Stimulated activated naive CD8-positive, alpha-beta T cell treated with anti-CD3 and anti-CD28 coated beads, Interleukin-15, Interleukin-2, amounts not matched to agents 100 ng/mL and 50 ng/mL, for 24 hours (primary cell): ENCODE results near the gene ETV5.

Experiments
- H3K27ac Mint-ChIP-seq: one replicate; pipeline ENCODE4 v1.8.0; 2021; ENCODE audit warnings: mild to moderate bottlenecking, mixed read lengths
- H3K27me3 Mint-ChIP-seq: one replicate; pipeline ENCODE4 v1.8.0; 2021; ENCODE audit warnings: mixed read lengths
- H3K36me3 Mint-ChIP-seq: one replicate; pipeline ENCODE4 v1.8.0; 2021; ENCODE audit warnings: low read depth, mixed read lengths
- H3K4me1 Mint-ChIP-seq: one replicate; pipeline ENCODE4 v1.8.0; 2021; ENCODE audit warnings: low read depth, mixed read lengths
- H3K4me3 Mint-ChIP-seq: one replicate; pipeline ENCODE4 v1.8.0; 2021; ENCODE audit warnings: mild to moderate bottlenecking, mixed read lengths
- H3K9me3 Mint-ChIP-seq: one replicate; pipeline ENCODE4 v1.8.0; 2021; ENCODE audit warnings: mixed read lengths

Gene ETV5

DNA sequence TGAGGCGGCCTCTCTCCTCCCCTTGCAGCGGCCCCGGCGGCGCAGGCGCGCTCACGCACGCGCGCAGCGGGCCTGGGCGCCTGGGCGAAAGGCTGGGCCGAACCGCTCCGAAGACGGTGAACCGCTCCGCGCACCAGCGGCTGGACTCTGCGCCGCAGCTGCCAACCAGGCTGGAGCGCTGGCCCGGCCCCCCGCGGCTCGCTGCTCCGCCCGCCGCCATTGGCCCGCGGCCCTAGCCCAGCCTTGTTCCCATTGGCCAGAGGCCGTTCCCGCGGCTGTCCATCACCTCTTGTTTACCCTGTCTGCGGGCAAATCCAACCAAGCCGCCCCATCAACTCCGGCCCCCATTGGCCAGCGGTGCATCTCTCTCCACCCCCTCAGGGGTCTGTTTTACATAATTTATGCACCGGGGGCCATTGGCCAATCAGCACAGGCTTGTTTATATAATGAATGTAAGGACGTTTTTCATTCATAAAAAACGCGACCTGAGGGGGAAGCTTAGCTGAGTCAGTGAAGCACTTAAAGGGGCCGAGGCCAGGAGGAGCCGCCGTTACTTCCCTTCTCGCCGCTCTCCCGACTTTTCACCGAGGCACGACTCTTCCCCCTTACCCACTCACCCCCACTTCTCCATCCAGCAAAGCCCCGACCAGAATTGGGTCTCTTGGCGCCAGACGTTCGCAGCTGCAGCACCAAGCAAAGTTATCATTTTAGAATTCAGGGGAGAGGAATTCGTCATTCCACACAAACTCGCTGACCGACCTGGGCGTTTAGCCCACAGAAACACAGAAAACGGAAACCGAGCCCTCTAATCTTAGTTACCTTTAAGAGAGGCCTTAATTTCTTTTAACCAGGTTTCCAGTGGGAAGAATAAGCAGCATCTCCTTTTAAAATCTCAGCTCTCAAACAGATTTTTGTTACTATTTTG lies at the start of gene ETV5:
ETV5 (minus strand) TSS at position 149 of the 925 bp plus-strand sequence. CDS start 3,221 bp downstream, outside the sequence.
- H3K27me3 Mint-ChIP-seq, result peaks cover 83% of the 10 kb centered on the region
- peaks cover 41% of the 10 kb centered on the region for H3K4me1 Mint-ChIP-seq
- H3K9me3 Mint-ChIP-seq, result no peaks in the 10 kb centered on the region
- peak within 1 kb of the TSS; percentile 47 for H3K27ac Mint-ChIP-seq
- no peaks in the 10 kb centered on the region for H3K36me3 Mint-ChIP-seq
- peak within 1 kb of the TSS; percentile 89 for H3K4me3 Mint-ChIP-seq

DNA sequence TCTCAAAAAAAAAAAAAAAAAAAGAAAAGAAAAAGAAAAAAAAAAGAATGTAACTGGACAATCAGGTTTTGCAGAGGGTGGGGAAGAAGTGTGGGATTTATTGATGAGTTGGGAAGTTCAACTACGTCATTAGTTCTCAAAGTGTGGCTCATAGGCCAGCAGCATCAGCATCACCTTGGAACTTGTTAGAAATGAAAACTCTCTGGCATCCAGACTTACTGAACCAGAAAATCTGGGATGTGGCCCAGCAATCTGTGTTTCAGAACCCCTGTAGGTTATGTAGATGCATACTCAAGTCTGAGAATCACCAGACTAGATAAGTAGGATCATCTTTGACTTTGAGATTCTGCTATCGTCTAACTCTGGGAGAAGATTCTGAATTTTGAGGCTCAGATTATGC lies 45.8 kb upstream of the ETV5 start:
- Mint-ChIP-seq H3K9me3 (no peaks in the 10 kb centered on the region), H3K27ac (no peak overlapping the region), H3K27me3 (peaks cover 37% of the 10 kb centered on the region), H3K4me1 (peaks cover 26% of the 10 kb centered on the region), H3K4me3 (no peak overlapping the region), H3K36me3 (no peaks in the 10 kb centered on the region)

DNA sequence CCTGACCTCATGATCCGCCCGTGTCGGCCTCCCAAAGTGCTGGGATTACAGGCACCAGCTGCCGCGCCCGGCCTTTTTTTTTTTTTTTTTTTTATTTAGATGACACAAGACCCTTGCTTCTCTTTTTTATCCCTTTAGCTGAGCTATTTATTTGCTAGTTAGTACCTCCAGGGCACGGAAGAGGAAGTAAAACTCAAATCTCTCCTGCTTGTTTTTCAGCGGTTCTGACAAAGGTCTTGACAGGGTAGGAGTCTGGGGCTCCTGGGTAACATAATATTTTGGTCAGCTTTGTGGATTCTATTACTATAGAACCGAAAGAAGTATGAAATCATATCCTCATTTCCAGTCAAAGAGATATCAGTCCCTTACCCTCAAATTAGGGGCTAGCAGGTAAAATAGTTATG lies 44.0 kb upstream of the ETV5 start:
- Mint-ChIP-seq H3K36me3 (no peaks in the 10 kb centered on the region), H3K27me3 (peaks cover 42% of the 10 kb centered on the region), H3K27ac (no peak overlapping the region), H3K4me1 (peaks cover 26% of the 10 kb centered on the region), H3K4me3 (no peak overlapping the region), H3K9me3 (no peaks in the 10 kb centered on the region)

DNA sequence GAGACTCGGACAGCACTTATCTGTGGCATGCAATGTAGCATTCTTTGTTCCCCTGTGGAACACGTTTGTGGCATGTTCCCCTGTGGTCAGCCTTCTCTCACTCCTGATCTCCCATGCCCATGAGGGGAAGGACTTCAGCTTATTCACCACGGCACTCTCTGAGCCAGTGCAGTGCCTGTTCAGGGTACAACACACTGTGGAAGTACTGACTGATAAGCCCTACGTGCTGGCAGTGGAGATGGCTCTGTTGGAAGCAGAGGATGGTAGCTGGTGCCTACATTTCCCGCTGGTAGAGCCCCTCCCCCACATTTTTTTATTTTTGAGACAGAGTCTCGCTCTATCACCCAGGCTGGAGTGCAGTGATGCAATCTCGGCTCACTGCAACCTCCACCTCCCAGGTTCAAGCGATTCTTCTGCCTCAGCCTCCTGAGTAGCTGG lies 43.5 kb upstream of the ETV5 start:
- peaks cover 42% of the 10 kb centered on the region for H3K27me3 Mint-ChIP-seq
- H3K4me1 Mint-ChIP-seq, result peaks cover 26% of the 10 kb centered on the region
- H3K27ac Mint-ChIP-seq, result no peak overlapping the region
- no peak overlapping the region for H3K4me3 Mint-ChIP-seq
- no peaks in the 10 kb centered on the region for H3K36me3 Mint-ChIP-seq
- H3K9me3 Mint-ChIP-seq, result no peaks in the 10 kb centered on the region

DNA sequence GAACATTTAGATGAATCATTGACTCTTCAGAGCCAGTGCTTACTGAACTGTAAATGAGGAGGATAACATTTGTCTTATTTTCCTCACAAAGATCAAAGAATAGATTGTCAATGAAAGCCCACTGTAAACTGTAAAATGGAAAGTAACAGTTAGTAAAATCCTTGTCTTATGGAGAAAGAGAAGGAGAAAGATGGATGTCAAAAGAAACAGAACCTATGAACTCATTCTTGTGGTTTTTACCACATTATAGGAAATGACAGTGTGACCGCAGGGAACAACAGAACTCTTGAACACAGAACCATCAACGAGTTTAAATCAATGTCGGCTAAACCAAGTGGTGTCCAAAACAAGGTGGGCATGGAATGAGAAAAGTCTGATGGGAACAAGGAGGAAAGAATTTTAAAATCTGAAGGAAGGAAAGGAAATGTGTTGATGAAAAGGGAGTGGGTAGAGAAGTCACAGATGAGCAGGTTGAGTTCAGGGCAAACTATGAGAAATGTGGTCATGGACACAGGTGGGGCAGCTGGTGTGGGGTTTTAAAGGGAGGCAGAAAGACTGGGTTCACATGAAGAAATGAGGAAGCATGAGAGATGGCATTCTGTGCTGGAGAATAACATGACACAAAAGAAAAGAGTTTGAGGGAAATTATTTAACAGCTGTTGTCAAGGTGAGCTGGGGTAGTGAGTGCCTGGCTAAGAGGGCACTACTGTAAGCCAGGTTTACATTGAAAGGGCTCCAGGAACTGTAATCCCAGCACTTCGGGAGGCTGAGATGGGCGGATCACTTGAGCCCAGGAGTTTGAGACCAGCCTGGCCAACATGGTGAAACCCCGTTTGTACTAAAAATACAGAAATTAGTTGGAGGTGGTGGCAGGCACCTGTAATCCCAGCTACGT lies 42.4 kb upstream of the ETV5 start:
- Mint-ChIP-seq H3K27me3 (peaks cover 46% of the 10 kb centered on the region), H3K27ac (peak overlapping the region; percentile 46), H3K9me3 (no peaks in the 10 kb centered on the region), H3K4me1 (peaks cover 26% of the 10 kb centered on the region), H3K36me3 (no peaks in the 10 kb centered on the region), H3K4me3 (peak overlapping the region; percentile 38)

DNA sequence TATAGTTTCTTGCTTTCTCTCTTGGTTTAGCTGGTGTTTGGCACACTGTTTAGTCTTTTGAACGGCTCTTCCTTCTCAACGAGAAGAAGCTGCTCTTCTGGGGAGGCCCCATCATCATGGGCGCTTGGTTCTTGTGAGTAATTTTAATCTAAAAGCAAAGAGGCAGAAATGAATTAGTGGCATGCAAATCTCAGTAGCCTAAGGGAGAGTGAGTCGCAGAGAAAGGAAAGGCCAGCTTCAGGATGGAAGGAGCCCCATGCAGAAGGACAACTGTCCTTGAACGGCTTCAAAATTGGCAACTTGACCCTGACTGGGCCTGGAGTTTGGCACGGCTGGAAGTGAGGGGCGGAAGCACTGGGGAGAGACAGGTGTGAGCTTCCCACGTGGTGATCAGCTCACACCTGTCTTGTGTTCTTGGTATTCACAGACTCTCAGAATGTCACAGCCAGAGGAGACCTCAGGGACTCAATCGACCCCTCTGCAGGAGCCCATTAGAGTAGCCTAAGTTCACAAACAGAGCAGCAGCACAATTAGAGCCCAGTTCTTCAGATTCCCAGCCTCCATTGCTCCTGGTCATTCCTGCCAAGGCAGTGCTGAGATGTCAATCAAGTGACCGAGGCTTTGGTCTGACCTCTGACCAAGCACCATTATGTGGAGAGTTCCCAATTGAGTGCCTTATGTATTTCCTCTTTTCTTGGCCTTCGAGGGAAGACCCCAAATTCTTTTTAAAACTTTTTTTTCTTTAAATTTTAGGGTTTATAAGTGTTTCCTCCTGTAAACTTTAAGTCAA lies 41.3 kb upstream of the ETV5 start:
- peaks cover 45% of the 10 kb centered on the region for H3K27me3 Mint-ChIP-seq

DNA sequence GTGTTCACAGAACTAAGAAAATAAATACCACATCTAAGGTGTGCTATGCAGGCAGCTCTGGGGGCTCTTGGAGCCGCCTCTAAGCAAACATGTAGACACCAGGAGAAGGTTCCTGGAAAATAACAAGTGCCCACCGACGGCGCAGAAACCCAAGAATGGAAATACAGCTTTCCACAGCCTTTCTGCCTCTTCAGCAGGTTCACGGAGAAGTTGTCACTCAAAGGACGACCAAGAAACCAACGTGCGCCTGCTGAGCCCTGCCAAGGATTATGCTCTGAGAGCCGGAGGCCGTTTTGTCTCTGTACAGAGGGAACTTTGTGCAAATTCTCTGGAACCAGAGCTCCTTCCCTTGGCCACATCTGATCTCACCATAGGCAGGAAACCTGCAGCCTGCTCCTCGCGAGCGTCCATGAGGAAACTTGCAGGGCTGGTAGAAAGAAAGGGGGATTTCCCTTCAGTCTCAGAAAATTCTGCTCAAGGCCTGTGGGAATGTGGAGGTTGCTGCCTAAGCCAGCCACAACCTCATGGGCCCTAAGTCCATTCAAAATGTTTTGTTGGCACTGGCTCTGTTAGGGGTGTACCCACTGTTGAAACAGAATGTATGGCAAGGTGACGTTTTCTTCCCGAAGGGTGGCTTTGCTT lies 40.6 kb upstream of the ETV5 start:
- Mint-ChIP-seq H3K4me3 (no peak overlapping the region), H3K27me3 (peaks cover 50% of the 10 kb centered on the region), H3K27ac (no peak overlapping the region), H3K4me1 (peaks cover 26% of the 10 kb centered on the region), H3K36me3 (no peaks in the 10 kb centered on the region), H3K9me3 (no peaks in the 10 kb centered on the region)

More for the DNA sequence above, 41.3 kb upstream of the ETV5 start:
- H3K36me3 Mint-ChIP-seq, result no peaks in the 10 kb centered on the region
- no peak overlapping the region for H3K27ac Mint-ChIP-seq
- peaks cover 26% of the 10 kb centered on the region for H3K4me1 Mint-ChIP-seq
- no peak overlapping the region for H3K4me3 Mint-ChIP-seq
- no peaks in the 10 kb centered on the region for H3K9me3 Mint-ChIP-seq

DNA sequence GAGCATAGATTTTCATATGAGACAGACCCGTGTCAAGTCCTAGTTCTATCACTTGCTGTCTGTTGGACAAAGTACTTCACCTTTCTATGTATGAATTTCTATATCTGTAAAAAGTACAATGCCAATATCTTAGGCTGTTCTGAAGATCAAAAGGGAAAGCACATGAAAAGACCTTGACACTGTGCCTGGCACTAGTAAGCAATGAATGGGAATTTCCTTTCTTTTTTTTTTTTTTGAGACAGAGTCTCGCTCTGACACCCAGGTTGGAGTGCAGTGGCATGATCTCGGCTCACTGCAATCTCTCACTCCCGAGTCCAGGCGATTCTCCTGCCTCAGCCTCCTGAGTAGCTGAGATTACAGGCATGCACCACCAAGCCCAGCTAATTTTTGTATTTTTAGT lies 35.4 kb upstream of the ETV5 start:
- Mint-ChIP-seq H3K27ac (no peak overlapping the region), H3K4me3 (no peak overlapping the region), H3K9me3 (no peaks in the 10 kb centered on the region), H3K4me1 (no peaks in the 10 kb centered on the region), H3K27me3 (peaks cover 29% of the 10 kb centered on the region), H3K36me3 (no peaks in the 10 kb centered on the region)

DNA sequence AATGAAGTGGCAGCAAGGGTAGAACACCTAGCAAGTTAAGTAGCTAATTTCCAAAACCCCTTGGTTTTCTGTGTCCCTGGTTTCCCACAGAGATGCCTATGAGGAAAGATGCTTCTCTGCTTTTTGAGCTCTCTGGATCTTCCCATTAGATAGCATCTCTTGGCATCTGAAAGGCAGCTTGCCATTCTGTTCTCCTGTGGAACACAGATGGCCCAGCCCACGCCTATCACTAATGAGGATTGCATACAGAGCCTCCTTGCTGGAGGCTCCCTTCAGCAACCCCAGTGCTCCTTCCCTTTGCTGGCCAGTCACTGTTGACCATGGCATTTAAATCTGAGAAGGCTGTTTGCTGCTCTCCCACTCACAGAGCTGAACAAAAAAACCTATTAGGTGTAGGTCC lies 34.4 kb upstream of the ETV5 start:
- no peaks in the 10 kb centered on the region for H3K4me1 Mint-ChIP-seq
- no peaks in the 10 kb centered on the region for H3K36me3 Mint-ChIP-seq

DNA sequence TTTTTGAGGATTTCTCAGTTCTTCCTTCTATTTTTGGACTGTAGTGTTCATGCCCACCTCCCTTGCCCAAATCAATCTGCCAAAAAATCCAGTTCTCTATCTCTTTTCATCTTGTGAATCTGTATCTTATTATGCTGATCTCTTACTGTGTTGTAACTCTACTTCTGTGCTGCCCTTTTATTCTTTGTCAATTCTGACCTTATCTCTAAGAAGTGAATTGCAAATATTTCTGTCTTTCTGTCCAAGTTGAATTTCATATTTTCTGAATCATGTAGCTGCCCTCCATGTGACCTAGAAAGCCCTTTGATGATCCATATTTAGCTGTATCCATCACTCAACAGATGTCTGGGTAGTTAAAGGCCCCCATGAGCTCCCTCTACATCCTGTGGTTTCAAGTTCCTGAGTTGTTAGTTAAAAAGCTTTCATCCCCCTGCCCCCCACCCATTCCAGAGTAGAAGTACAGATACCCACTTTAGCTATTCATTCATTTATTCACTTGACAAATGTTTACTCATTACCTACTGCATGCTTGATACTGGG lies 33.6 kb upstream of the ETV5 start:
- Mint-ChIP-seq H3K4me3 (no peak overlapping the region), H3K36me3 (no peaks in the 10 kb centered on the region), H3K27ac (no peak overlapping the region), H3K9me3 (no peaks in the 10 kb centered on the region), H3K27me3 (peaks cover 26% of the 10 kb centered on the region), H3K4me1 (no peaks in the 10 kb centered on the region)

More for the DNA sequence above, 34.4 kb upstream of the ETV5 start:
- no peaks in the 10 kb centered on the region for H3K9me3 Mint-ChIP-seq
- H3K27ac Mint-ChIP-seq, result no peak overlapping the region
- H3K27me3 Mint-ChIP-seq, result peaks cover 26% of the 10 kb centered on the region
- H3K4me3 Mint-ChIP-seq, result no peak overlapping the region

DNA sequence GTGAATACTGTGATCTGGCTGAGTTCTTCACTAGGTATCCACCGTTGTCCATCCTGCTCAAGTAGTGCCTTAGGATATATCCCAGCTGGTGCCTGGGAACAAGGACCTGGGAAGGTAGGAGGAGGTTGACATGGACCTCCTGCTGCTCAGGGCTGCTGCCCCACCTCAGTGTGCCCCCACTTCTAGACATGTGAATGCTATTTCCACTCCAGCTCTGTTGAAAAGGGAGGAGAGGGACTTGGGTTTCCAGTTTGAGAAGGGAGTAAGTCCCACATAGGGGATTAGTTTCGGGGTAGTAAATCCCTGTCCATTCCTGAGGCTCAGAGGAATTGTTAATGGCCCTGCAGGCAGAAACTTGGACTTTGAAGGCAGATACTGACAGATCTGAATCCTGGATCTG lies 32.9 kb upstream of the ETV5 start:
- Mint-ChIP-seq H3K27ac (no peak overlapping the region), H3K9me3 (no peaks in the 10 kb centered on the region), H3K4me3 (no peak overlapping the region), H3K4me1 (no peaks in the 10 kb centered on the region), H3K27me3 (peaks cover 22% of the 10 kb centered on the region), H3K36me3 (no peaks in the 10 kb centered on the region)

DNA sequence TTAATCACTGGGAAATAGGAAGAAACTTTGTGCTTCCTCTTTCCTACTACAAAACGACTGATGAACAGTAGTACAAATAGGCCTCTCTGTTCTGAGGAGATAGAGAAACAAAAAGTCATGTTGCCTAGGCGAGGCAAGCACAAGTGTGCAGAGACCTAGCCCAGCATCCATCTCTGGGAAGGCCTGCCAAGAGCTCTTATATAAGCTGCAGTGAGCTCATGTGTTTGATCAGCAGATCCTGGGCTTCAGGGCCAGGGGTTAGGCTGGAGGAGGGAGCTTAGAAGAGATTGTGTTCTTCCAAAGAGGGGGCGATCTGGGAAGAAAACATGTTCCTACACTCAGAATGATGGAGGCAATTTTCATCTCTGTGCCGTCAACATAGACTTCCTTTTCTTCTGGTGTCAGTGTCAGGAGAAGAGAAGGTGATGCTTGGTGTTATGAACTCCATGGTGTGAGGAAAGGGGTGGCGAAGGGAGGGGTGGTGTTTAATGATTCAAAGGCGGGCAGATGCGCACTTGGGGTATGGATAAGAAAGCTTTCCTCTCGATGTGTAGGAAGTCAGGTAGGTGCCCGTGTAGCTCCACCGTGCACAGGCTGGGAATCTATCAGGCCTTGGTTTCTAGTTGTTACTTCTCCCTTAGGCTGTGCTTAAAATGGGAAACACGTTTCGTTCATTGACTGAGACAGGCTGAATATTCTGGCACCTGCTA lies 29.5 kb upstream of the ETV5 start:
- Mint-ChIP-seq H3K27ac (no peak overlapping the region), H3K27me3 (peaks cover 16% of the 10 kb centered on the region), H3K36me3 (no peaks in the 10 kb centered on the region), H3K4me1 (no peaks in the 10 kb centered on the region), H3K9me3 (no peaks in the 10 kb centered on the region), H3K4me3 (no peak overlapping the region)

DNA sequence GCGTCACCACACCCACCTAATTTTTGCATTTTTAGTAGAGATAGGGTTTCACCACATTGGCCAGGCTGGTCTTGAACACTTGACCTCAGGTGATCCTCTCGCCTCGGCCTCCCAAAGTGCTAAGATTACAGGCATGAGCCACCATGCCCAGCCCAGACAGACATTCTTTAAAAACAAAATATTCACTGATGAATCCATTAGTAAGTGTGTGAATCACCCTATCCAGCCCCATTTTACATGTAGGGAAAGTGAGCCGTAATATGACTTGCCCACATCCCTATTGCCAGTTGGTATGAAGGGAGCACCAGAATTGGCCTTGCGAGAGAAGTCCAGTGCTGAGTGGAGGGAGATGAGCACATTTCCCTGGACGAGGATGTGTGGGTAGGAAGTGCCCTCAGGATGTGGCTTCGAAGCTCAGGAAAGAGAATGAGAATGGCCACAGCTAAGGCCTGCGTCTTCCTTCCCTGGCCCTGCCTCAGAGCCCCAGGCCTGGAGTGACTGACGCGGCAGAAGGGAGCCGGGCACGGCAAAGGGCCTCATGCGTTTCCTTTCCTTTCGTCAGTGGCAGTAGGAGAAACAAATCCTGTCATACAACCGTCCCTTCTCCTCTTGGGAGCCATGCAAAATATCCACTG lies 28.3 kb upstream of the ETV5 start:
- no peaks in the 10 kb centered on the region for H3K9me3 Mint-ChIP-seq
- H3K36me3 Mint-ChIP-seq, result no peaks in the 10 kb centered on the region
- no peaks in the 10 kb centered on the region for H3K4me1 Mint-ChIP-seq
- peaks cover 10% of the 10 kb centered on the region for H3K27me3 Mint-ChIP-seq
- no peak overlapping the region for H3K27ac Mint-ChIP-seq
- no peak overlapping the region for H3K4me3 Mint-ChIP-seq
